ENCODE results near the gene MLYCD.

GRCh38 chr16:83929811-83930555 lies 31.1 kb downstream of the MLYCD start:
- TF ChIP-seq CTCF (IDR thresholded peaks at IDR 0.05), result no peak
- no peak for TF ChIP-seq POLR2A (IDR thresholded peaks at IDR 0.05)

Measured in body of pancreas (tissue), 4 donors.